ENCODE results near the gene THSD4. TPM values are rescaled to one million over a fixed set of nuclear protein-coding genes. Genes with fewer than 3 reads are reported as not detected.

Gene THSD4
- total RNA-seq, 1 donor from 2014 or later: 66.8 TPM

- TF ChIP-seq CTCF (IDR thresholded peaks at IDR 0.05) (no peak), POLR2AphosphoS5 (IDR thresholded peaks at IDR 0.05; ENCODE audit: insufficient read depth in 1 of 2, low read depth in 1 of 2) (no peak), POLR2A (IDR thresholded peaks at IDR 0.05) (no peak)
- Histone ChIP-seq H3K36me3 (no peaks in the 10 kb centered on the region), H3K27me3 (no peaks in the 10 kb centered on the region), H3K9me3 (no peaks in the 10 kb centered on the region), H3K27ac (peak overlapping the region; percentile 26), H3K4me1 (peaks cover 21% of the 10 kb centered on the region), H3K4me3 (no peak overlapping the region)
- no peak for DNase-seq (ENCODE audit: extremely low spot score in 2 of 2)
- intact Hi-C loops (cut with DNase I): loop anchor here (10.0 kb wide), 1 partner anchor 610 kb away; no protein-coding TSS in a partner anchor
Observed at GRCh38 chr15:71545223-71545760, 430.0 kb downstream of the THSD4 start.

- Histone ChIP-seq H3K27ac (peak overlapping the region; percentile 26), H3K9me3 (no peaks in the 10 kb centered on the region), H3K27me3 (no peaks in the 10 kb centered on the region), H3K4me3 (peak overlapping the region in 1 of 2 donors; percentile 42), H3K4me1 (peaks cover 24% of the 10 kb centered on the region), H3K36me3 (no peaks in the 10 kb centered on the region)
- intact Hi-C loops (cut with DNase I): loop anchor here (10.0 kb wide), 1 partner anchor 611 kb away; no protein-coding TSS in a partner anchor
- no peak for DNase-seq (ENCODE audit: extremely low spot score in 2 of 2)
- TF ChIP-seq POLR2A (IDR thresholded peaks at IDR 0.05) (no peak), CTCF (IDR thresholded peaks at IDR 0.05) (no peak), POLR2AphosphoS5 (IDR thresholded peaks at IDR 0.05; ENCODE audit: insufficient read depth in 1 of 2, low read depth in 1 of 2) (no peak)
Observed at GRCh38 chr15:71545923-71546322, 430.7 kb downstream of the THSD4 start.

- H3K9me3 ChIP-seq: no peaks in the 10 kb centered on the region
- H3K27ac ChIP-seq: peak overlapping the region; percentile 21
- intact Hi-C loops (cut with DNase I): loop anchor here (10.0 kb wide), 1 partner anchor 612 kb away; no protein-coding TSS in a partner anchor
- no peaks in the 10 kb centered on the region for H3K36me3 ChIP-seq
- no peak for DNase-seq (ENCODE audit: extremely low spot score in 2 of 2)
- peak overlapping the region; percentile 12 to 42 for H3K4me3 ChIP-seq
- H3K27me3 ChIP-seq: no peaks in the 10 kb centered on the region
- TF ChIP-seq POLR2AphosphoS5 (IDR thresholded peaks at IDR 0.05; ENCODE audit: insufficient read depth in 1 of 2, low read depth in 1 of 2) (peak in 1 of 2 donors; percentile 31), POLR2A (IDR thresholded peaks at IDR 0.05) (no peak)
- H3K4me1 ChIP-seq: peaks cover 33% of the 10 kb centered on the region
Observed at GRCh38 chr15:71547011-71547410, 431.7 kb downstream of the THSD4 start.

GRCh38 chr15:71548401-71548807, 433.1 kb downstream of the THSD4 start:
- no peak for TF ChIP-seq CTCF (IDR thresholded peaks at IDR 0.05)
- TF ChIP-seq POLR2A (IDR thresholded peaks at IDR 0.05): no peak
- no peak for TF ChIP-seq POLR2AphosphoS5 (IDR thresholded peaks at IDR 0.05; ENCODE audit: insufficient read depth in 1 of 2, low read depth in 1 of 2)
- intact Hi-C loops (cut with DNase I): loop anchor here (10.0 kb wide), 1 partner anchor 614 kb away; no protein-coding TSS in a partner anchor
- no peaks in the 10 kb centered on the region for H3K36me3 ChIP-seq
- H3K27ac ChIP-seq: peak overlapping the region; percentile 65
- DNase-seq (ENCODE audit: extremely low spot score in 2 of 2): no peak
- H3K4me1 ChIP-seq: peaks cover 38% of the 10 kb centered on the region
- H3K27me3 ChIP-seq: no peaks in the 10 kb centered on the region
- H3K9me3 ChIP-seq: no peaks in the 10 kb centered on the region
- peak overlapping the region in 1 of 2 donors; percentile 42 for H3K4me3 ChIP-seq

GRCh38 chr15:71549091-71549490, 433.8 kb downstream of the THSD4 start:
- intact Hi-C loops (cut with DNase I): loop anchor here (10.0 kb wide), 1 partner anchor 614 kb away; no protein-coding TSS in a partner anchor
- TF ChIP-seq POLR2A (IDR thresholded peaks at IDR 0.05) (no peak), CTCF (IDR thresholded peaks at IDR 0.05) (no peak)
- H3K4me1 ChIP-seq: peaks cover 38% of the 10 kb centered on the region
- no peaks in the 10 kb centered on the region for H3K9me3 ChIP-seq
- DNase-seq (ENCODE audit: extremely low spot score in 2 of 2): no peak
- peak overlapping the region in 1 of 2 donors; percentile 42 for H3K4me3 ChIP-seq
- no peaks in the 10 kb centered on the region for H3K36me3 ChIP-seq
- H3K27me3 ChIP-seq: no peaks in the 10 kb centered on the region
- H3K27ac ChIP-seq: peak overlapping the region; percentile 65
